CD4-positive, alpha-beta memory T cell (primary cell): Measurements from ENCODE around the gene ANGPTL8. TPM values are rescaled to one million over a fixed set of nuclear protein-coding genes. Genes with fewer than 3 reads are reported as not detected.

ENCODE experiments used
- CTCF ChIA-PET: fragments of 350-600 bp; sonication (Branson Sonifier 250); formaldehyde crosslinking; loops from one replicate; lab custom pipeline; 2021; ENCODE audit warnings: inconsistent platforms; ENCODE audit not compliant: partially characterized antibody; lab: Charles Lee
- POLR2A ChIA-PET: fragments of 350-600 bp; sonication (Branson Sonifier 250); formaldehyde crosslinking; loops from one replicate; lab custom pipeline; 2021; ENCODE audit not compliant: partially characterized antibody; lab: Charles Lee
- DNase-seq, 5 donors: peaks; one replicate each; pipeline versions ENCODE4 v3.0.0 to v3.0.0-alpha.2; 2020 to 2022; ENCODE audit warnings: mixed read lengths in 1 of 5
- H3K27ac ChIP-seq: one replicate; pipeline ENCODE4 v1.7.0; 2013; ENCODE audit warnings: low read depth, low read length
- H3K27me3 ChIP-seq: 2 replicates; pipeline ENCODE4 v1.7.0; 2013; ENCODE audit warnings: mild to moderate bottlenecking, low read length, moderate library complexity; ENCODE audit not compliant: insufficient read depth
- H3K36me3 ChIP-seq: 2 replicates; pipeline ENCODE4 v1.7.0; 2013; ENCODE audit warnings: mild to moderate bottlenecking, low read length, moderate library complexity; ENCODE audit not compliant: insufficient read depth
- H3K4me1 ChIP-seq: 2 replicates; pipeline ENCODE4 v1.7.0; 2013; ENCODE audit warnings: mild to moderate bottlenecking, low read length, moderate library complexity; ENCODE audit not compliant: insufficient read depth
- H3K4me3 ChIP-seq, 2 donors: one replicate each; pipeline ENCODE4 v1.7.0; 2013; ENCODE audit warnings: low read length in 2 of 2, mild to moderate bottlenecking in 1 of 2
- H3K9me3 ChIP-seq, 2 donors: one replicate each; pipeline ENCODE4 v1.7.0; 2013; ENCODE audit warnings: low read length in 2 of 2, control low read depth in 1 of 2; ENCODE audit not compliant: control insufficient read depth in 1 of 2
- H3K27ac Mint-ChIP-seq, 7 donors: one replicate each; pipeline ENCODE4 v1.8.0; 2020 to 2021; ENCODE audit warnings: mixed read lengths in 7 of 7, mild to moderate bottlenecking in 6 of 7, inconsistent platforms in 3 of 7, moderate library complexity in 3 of 7
- H3K27me3 Mint-ChIP-seq, 2 donors: one replicate each; pipeline ENCODE4 v1.8.0; 2020 to 2021; ENCODE audit warnings: mixed read lengths in 2 of 2
- H3K36me3 Mint-ChIP-seq, 2 donors: one replicate each; pipeline ENCODE4 v1.8.0; 2020 to 2021; ENCODE audit warnings: mixed read lengths in 2 of 2, inconsistent platforms in 1 of 2, mild to moderate bottlenecking in 1 of 2
- H3K4me1 Mint-ChIP-seq, 4 donors: one replicate each; pipeline ENCODE4 v1.8.0; 2020 to 2021; ENCODE audit warnings: mixed read lengths in 4 of 4, mild to moderate bottlenecking in 1 of 4
- H3K4me3 Mint-ChIP-seq, 8 donors: one replicate each; pipeline ENCODE4 v1.8.0; 2020 to 2021; ENCODE audit warnings: mixed read lengths in 8 of 8, mild to moderate bottlenecking in 7 of 8, moderate library complexity in 6 of 8, inconsistent platforms in 3 of 8
- H3K9me3 Mint-ChIP-seq, 8 donors: one replicate each; pipeline ENCODE4 v1.8.0; 2020 to 2021; ENCODE audit warnings: mixed read lengths in 8 of 8, mild to moderate bottlenecking in 5 of 8, inconsistent platforms in 3 of 8, moderate library complexity in 1 of 8
- intact Hi-C: fragments of 100-400 bp; cut with micrococcal nuclease; formaldehyde crosslinking; loops from one replicate; pipeline ENCODE4 v1.15.1; 2023
- polyA plus RNA-seq, 2 donors: library from polyadenylated mRNA; unstranded; fragments of 300-500 nt; fragmentation: Illumina TruSeq; gene quantifications; one replicate each; pipeline ENCODE4 v1.2.3, GENCODE V29; 2021
- total RNA-seq, 2 experiments: library from RNA; stranded (reverse); gene quantifications; one replicate each; pipeline ENCODE4 v1.2.3, GENCODE V29; 2021

Gene ANGPTL8
- total and polyA plus RNA-seq, 4 experiments from 2014 or later, result not detected

DNA sequence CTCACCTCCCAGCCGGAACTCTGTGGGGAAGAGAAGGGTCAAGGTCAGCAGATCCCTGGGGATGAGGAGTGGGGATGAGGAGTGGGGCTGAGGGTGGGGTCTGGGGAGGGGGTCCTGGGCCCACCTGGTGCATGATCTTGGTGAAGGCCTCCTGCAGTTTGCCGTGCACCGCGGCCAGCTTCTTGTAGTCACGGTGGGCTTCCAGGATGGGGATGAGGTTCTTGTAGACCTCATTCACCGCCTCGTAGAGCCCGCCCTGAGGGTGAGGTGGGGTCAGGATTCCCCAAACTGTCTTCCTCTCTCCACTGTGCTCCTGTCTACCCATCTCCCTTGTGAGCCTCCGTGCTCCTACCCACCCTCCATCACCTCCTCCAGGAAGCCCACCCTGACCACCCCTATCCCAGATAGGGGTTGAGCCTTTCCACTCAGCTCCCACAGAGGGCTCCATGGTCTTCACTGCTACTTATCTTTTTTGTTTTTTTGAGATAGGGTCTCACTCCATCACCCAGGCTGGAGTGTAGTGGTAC, 35.3 kb upstream of the ANGPTL8 start:
- H3K36me3 Mint-ChIP-seq, result no peaks in the 10 kb centered on the region
- H3K27me3 ChIP-seq, result no peaks in the 10 kb centered on the region
- ChIA-PET CTCF (interaction anchor here (0.6 to 3.5 kb wide), 9 partner anchors 11 to 262 kb away, joined by 3 to 24 read pairs (median 7); no protein-coding TSS in a partner anchor), POLR2A (interaction anchor here (1.4 kb wide), 1 partner anchor 66 kb away, joined by 4 read pairs; no protein-coding TSS in a partner anchor)
- no peak overlapping the region for H3K4me3 Mint-ChIP-seq
- H3K27me3 Mint-ChIP-seq, result no peaks in the 10 kb centered on the region
- H3K27ac ChIP-seq, result no peak overlapping the region
- intact Hi-C loops, result loop anchor here (1.0 kb wide), 2 partner anchors 67 to 168 kb away; no protein-coding TSS in a partner anchor
- H3K4me1 ChIP-seq, result no peaks in the 10 kb centered on the region
- H3K4me1 Mint-ChIP-seq, result peaks cover 0 to 1% (median 0%) of the 10 kb centered on the region in 4 donors
- no peak overlapping the region for H3K27ac Mint-ChIP-seq
- H3K36me3 ChIP-seq, result no peaks in the 10 kb centered on the region
- no peak for DNase-seq
- no peaks in the 10 kb centered on the region for H3K9me3 ChIP-seq
- no peak overlapping the region for H3K4me3 ChIP-seq
- no peaks in the 10 kb centered on the region for H3K9me3 Mint-ChIP-seq

DNA sequence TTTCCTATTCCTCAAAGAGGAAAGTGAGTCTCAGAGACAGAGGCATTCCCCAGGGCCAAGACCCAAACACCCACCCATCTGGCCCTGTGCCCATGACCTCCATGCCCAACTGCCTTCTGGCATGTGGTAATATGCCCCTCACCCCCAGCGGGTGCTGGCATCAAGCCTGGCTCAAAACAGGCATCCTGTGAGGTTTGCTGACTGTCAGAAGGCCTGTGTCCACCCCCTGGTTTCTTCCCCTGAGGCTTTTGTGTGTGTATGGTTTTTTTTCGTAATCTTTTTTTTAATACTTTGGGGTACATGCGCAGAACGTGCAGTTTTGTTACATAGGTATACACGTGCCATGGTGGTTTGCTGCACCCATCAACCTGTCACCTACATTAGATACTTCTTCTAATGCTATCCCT, 34.5 kb upstream of the ANGPTL8 start:
- H3K27ac ChIP-seq, result no peak overlapping the region
- H3K4me1 Mint-ChIP-seq, result peaks cover 0 to 1% (median 0%) of the 10 kb centered on the region in 4 donors
- no peak overlapping the region for H3K4me3 ChIP-seq
- H3K9me3 Mint-ChIP-seq, result no peaks in the 10 kb centered on the region
- DNase-seq, result no peak
- ChIA-PET CTCF (interaction anchor here (0.6 to 3.5 kb wide), 9 partner anchors 11 to 263 kb away, joined by 3 to 24 read pairs (median 7); no protein-coding TSS in a partner anchor), POLR2A (no interaction called here)
- H3K27me3 Mint-ChIP-seq, result no peaks in the 10 kb centered on the region
- no peak overlapping the region for H3K27ac Mint-ChIP-seq
- no peaks in the 10 kb centered on the region for H3K36me3 Mint-ChIP-seq
- H3K4me3 Mint-ChIP-seq, result no peak overlapping the region
- H3K36me3 ChIP-seq, result no peaks in the 10 kb centered on the region
- intact Hi-C loops, result loop anchor here (1.0 kb wide), 2 partner anchors 68 to 169 kb away; no protein-coding TSS in a partner anchor
- no peaks in the 10 kb centered on the region for H3K9me3 ChIP-seq
- H3K4me1 ChIP-seq, result no peaks in the 10 kb centered on the region
- H3K27me3 ChIP-seq, result no peaks in the 10 kb centered on the region

DNA sequence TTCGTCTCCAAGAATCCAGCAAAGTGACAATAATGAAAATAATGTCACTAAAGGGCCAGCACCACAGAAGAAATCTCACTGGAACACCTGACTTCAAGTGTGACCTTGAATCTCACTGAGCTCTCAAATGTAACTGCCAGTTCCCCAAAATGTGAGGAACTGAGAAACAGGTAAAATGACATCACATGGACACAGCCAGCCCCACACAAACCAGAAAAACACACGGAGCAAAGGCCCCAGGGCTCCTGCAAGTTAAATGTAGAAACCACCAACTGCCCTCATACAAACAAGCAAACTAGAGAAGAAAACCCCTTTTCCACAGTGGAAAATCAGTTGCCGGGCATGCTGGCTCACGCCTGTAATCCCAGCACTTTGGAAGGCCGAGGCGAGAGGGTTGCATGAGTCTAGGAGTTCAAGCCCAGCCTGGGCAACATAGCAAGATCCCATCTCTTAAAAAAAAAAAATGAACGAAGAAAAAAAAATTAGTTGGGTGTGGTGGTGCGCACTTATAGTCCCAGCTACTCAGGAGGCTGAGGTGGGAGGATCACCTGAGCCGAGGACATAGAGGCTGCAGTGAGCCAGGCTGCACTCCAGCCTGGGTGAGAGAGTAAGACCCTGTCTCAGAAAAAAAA, 33.4 kb upstream of the ANGPTL8 start:
- peaks cover 0 to 1% (median 0%) of the 10 kb centered on the region in 4 donors for H3K4me1 Mint-ChIP-seq
- no peaks in the 10 kb centered on the region for H3K36me3 Mint-ChIP-seq
- no peak overlapping the region for H3K4me3 ChIP-seq
- H3K27me3 Mint-ChIP-seq, result no peaks in the 10 kb centered on the region
- CTCF ChIA-PET, result interaction anchor here (0.9 to 3.5 kb wide), 5 partner anchors 68 to 171 kb away, joined by 3 to 24 read pairs (median 8); no protein-coding TSS in a partner anchor
- H3K27me3 ChIP-seq, result no peaks in the 10 kb centered on the region
- H3K4me3 Mint-ChIP-seq, result no peak overlapping the region
- no peak for DNase-seq
- H3K36me3 ChIP-seq, result no peaks in the 10 kb centered on the region
- intact Hi-C loops, result no loop called here
- peak overlapping the region in 1 of 7 donors; percentile 42 for H3K27ac Mint-ChIP-seq
- no peaks in the 10 kb centered on the region for H3K4me1 ChIP-seq
- POLR2A ChIA-PET, result no interaction called here
- H3K9me3 Mint-ChIP-seq, result no peaks in the 10 kb centered on the region
- H3K27ac ChIP-seq, result no peak overlapping the region
- H3K9me3 ChIP-seq, result no peaks in the 10 kb centered on the region

DNA sequence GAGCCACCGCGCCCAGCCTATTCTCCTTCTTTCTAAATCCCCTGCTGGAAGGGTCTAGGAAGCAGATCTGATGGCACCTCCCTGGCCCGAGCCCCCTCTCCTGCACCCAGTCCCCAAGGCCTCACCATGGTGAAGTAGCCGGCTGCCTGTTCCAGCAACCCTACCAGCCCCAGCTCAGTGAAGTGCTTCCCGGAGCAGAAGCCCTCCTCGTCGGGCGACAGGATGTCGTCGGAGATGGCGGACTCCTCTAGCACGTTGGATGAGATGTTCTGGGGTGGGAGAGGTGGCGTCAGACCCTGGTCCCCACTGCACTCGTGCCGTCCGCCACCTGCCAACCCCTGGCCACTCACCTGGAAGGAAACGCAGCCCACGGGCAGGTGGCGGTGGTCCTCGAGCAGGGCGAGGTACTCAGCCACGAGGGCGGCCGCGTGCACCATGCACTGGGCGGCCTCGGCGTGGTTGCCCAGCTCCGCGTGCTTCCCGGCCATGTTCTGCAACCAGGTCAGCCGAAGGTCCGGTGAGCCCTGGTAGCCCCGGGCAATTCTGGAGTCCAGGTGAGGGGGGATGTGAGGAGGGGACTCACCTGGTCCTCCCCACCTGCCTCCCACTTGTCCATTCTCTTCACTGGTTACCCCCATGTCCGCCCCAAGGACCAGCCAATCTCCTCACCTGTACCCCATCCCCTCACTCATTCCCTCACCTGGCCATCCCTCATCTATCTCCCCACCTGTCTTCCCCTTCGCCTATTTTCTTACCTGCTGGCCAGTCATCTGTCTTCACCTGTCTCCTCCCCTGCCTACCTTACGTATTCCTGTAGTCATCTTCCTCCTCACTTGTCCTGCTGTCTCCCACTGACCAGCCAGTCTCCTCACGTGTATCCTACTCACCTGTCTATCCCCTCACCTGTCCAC, 30.6 kb upstream of the ANGPTL8 start:
- Histone ChIP-seq H3K4me3 (no peak overlapping the region), H3K36me3 (no peaks in the 10 kb centered on the region), H3K9me3 (no peaks in the 10 kb centered on the region), H3K4me1 (no peaks in the 10 kb centered on the region), H3K27ac (no peak overlapping the region), H3K27me3 (no peaks in the 10 kb centered on the region)
- DNase-seq, result no peak
- no peaks in the 10 kb centered on the region for H3K36me3 Mint-ChIP-seq
- no peak overlapping the region for H3K4me3 Mint-ChIP-seq
- POLR2A ChIA-PET, result no interaction called here
- CTCF ChIA-PET, result interaction anchor here (1.8 kb wide), 1 partner anchor 173 kb away, joined by 6 read pairs; no protein-coding TSS in a partner anchor
- no peaks in the 10 kb centered on the region for H3K4me1 Mint-ChIP-seq
- no peak overlapping the region for H3K27ac Mint-ChIP-seq
- intact Hi-C loops, result no loop called here
- no peaks in the 10 kb centered on the region for H3K27me3 Mint-ChIP-seq
- H3K9me3 Mint-ChIP-seq, result no peaks in the 10 kb centered on the region

DNA sequence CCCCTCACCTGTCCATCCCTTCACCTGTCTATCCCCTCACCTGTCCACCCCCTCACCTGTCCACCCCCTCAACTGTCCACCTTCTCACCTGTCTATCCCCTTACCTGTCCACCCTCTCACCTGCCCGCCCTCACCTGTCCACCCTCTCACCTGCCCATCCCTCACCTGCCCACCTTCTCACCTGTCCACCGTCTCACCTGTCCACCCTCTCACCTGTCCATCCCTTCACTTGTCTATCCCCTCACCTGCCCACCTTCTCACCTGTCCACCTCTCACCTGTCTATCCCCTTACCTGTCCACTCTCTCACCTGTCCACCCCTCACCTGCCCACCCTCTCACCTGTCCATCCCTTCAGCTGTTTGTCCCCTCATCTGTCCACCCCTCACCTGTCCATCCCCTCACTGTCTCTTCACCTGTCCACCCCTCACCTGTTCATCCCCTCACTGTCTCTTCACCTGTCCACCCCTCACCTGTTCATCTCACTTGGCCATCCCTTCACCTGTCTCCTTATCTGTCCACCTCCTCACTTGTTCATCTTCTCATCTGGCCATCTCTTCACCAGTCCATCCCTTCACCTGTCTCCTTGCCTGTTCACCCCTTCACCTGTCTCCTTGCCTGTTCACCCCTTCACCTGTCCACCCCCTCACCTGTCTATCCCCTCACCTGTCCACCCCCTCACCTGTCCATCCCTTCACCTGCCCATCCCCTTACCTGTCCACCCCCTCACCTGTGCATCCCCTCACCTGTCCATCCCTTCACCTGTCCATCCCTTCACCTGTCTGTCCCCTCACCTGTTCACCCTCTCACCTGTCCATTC, 29.4 kb upstream of the ANGPTL8 start:
- Histone ChIP-seq H3K9me3 (no peaks in the 10 kb centered on the region), H3K4me1 (no peaks in the 10 kb centered on the region)
- CTCF ChIA-PET, result no interaction called here

DNA sequence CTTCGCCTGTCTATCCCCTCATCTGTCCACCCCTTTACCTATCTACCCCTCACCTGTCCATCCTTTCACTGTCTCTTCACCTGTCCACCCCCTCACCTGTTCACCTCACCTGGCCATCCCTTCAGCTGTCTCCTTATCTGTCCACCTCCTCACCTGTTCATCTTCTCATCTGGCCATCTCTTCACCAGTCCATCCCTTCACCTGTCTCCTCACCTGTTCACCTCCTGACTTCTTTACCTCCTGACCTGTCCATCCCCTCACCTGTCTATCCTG, 28.8 kb upstream of the ANGPTL8 start:
- Mint-ChIP-seq H3K27me3 (peaks cover 0 to 1% of the 10 kb centered on the region in 2 donors), H3K9me3 (no peaks in the 10 kb centered on the region), H3K4me3 (no peak overlapping the region), H3K27ac (no peak overlapping the region), H3K36me3 (no peaks in the 10 kb centered on the region), H3K4me1 (no peaks in the 10 kb centered on the region)
- ChIA-PET POLR2A (no interaction called here), CTCF (no interaction called here)
- H3K27ac ChIP-seq, result no peak overlapping the region
- no peaks in the 10 kb centered on the region for H3K27me3 ChIP-seq
- H3K4me1 ChIP-seq, result no peaks in the 10 kb centered on the region
- no peak for DNase-seq
- intact Hi-C loops, result no loop called here
- H3K4me3 ChIP-seq, result no peak overlapping the region
- H3K9me3 ChIP-seq, result no peaks in the 10 kb centered on the region
- H3K36me3 ChIP-seq, result no peaks in the 10 kb centered on the region

More for the DNA sequence above, 29.4 kb upstream of the ANGPTL8 start:
- H3K36me3 ChIP-seq, result no peaks in the 10 kb centered on the region
- Mint-ChIP-seq H3K4me3 (no peak overlapping the region), H3K27ac (peak overlapping the region in 1 of 7 donors; percentile 29), H3K27me3 (peaks cover 0 to 1% of the 10 kb centered on the region in 2 donors), H3K36me3 (no peaks in the 10 kb centered on the region), H3K4me1 (no peaks in the 10 kb centered on the region), H3K9me3 (no peaks in the 10 kb centered on the region)
- POLR2A ChIA-PET, result no interaction called here
- no peak for DNase-seq
- H3K27me3 ChIP-seq, result no peaks in the 10 kb centered on the region
- intact Hi-C loops, result no loop called here
- H3K4me3 ChIP-seq, result no peak overlapping the region
- H3K27ac ChIP-seq, result no peak overlapping the region
